Caco-2 (cell line): ENCODE data around the gene PROX1. TPM values are rescaled to one million over a fixed set of nuclear protein-coding genes. Genes with fewer than 3 reads are reported as not detected.

Experiments
- BruUV-seq: library from RNA; stranded (reverse); fragments of 400-500 nt; replicated peaks from 2 replicates; lab custom pipeline; 2021; lab: Mats Ljungman, UMichigan
- CTCF ChIA-PET: fragments of 300-600 bp; sonication (Branson Sonifier 250); formaldehyde crosslinking; loops from one replicate; lab custom pipeline; 2022; ENCODE audit warnings: antibody characterized with exemption; lab: Charles Lee
- POLR2A ChIA-PET: fragments of 300-600 bp; sonication (Branson Sonifier 250); formaldehyde crosslinking; loops from one replicate; lab custom pipeline; 2022; ENCODE audit warnings: antibody characterized with exemption; lab: Charles Lee
- DNase-seq, 2 experiments: peaks; one replicate each; pipeline versions ENCODE4 v3.0.0 to v3.0.0-alpha.2; 2020 to 2022
- H3K27me3 ChIP-seq: replicated peaks from 2 replicates; pipeline ENCODE4 v1.6.0; 2011; ENCODE audit warnings: low read length; ENCODE audit not compliant: control insufficient read depth, insufficient read depth
- H3K36me3 ChIP-seq: 2 replicates; pipeline ENCODE4 v1.5.1; 2011; ENCODE audit warnings: low read length; ENCODE audit not compliant: control insufficient read depth, insufficient read depth
- H3K4me1 ChIP-seq: fragments of 250-450 bp; sonication (Bioruptor Pico); 2 replicates; pipeline ENCODE4 v1.5.1; 2020; ENCODE audit warnings: mild to moderate bottlenecking
- H3K4me3 ChIP-seq: 2 replicates; pipeline ENCODE4 v1.5.1; 2011; ENCODE audit warnings: low read depth, mild to moderate bottlenecking, control low read depth, low read length
- H3K9me3 ChIP-seq: fragments of 250-450 bp; sonication (Bioruptor Pico); 2 replicates; pipeline ENCODE4 v1.5.1; 2020; ENCODE audit warnings: mild to moderate bottlenecking, moderate library complexity
- H3K27ac Mint-ChIP-seq: one replicate; pipeline ENCODE4 v1.8.0; 2022; ENCODE audit warnings: mixed read lengths; ENCODE audit not compliant: unreplicated experiment
- H3K27me3 Mint-ChIP-seq: one replicate; pipeline ENCODE4 v1.8.0; 2022; ENCODE audit warnings: mixed read lengths; ENCODE audit not compliant: insufficient read depth, unreplicated experiment
- H3K36me3 Mint-ChIP-seq: one replicate; pipeline ENCODE4 v1.8.0; 2022; ENCODE audit warnings: mild to moderate bottlenecking, mixed read lengths; ENCODE audit not compliant: insufficient read depth, unreplicated experiment
- H3K4me1 Mint-ChIP-seq: one replicate; pipeline ENCODE4 v1.8.0; 2022; ENCODE audit warnings: low read depth, mixed read lengths; ENCODE audit not compliant: unreplicated experiment
- H3K4me3 Mint-ChIP-seq: one replicate; pipeline ENCODE4 v1.8.0; 2022; ENCODE audit warnings: mild to moderate bottlenecking, moderate library complexity, mixed read lengths; ENCODE audit not compliant: unreplicated experiment
- H3K9me3 Mint-ChIP-seq: one replicate; pipeline ENCODE4 v1.8.0; 2022; ENCODE audit warnings: mixed read lengths; ENCODE audit not compliant: unreplicated experiment
- CTCF ChIP-seq, 2 experiments: fragments of 200-600 bp in 1 of 2; IDR thresholded peaks; 1 replicate in 1 of 2; 2 replicates in 1 of 2; pipeline versions ENCODE4 v1.5.1 to v1.8.0; 2011 to 2022; ENCODE audit warnings: antibody characterized with exemption in 1 of 2, control low read depth in 1 of 2, inconsistent platforms in 1 of 2, low read depth in 1 of 2, low read length in 1 of 2, mild to moderate bottlenecking in 1 of 2, moderate library complexity in 1 of 2; ENCODE audit not compliant: insufficient read depth in 1 of 2, severe bottlenecking in 1 of 2, unreplicated experiment in 1 of 2
- intact Hi-C: fragments of 100-400 bp; cut with micrococcal nuclease; formaldehyde crosslinking; loops from one replicate; pipeline ENCODE4 v1.10.0; 2022; ENCODE audit not compliant: unreplicated experiment
- total RNA-seq: library from RNA; stranded (reverse); gene quantifications from 2 replicates; pipeline ENCODE4 v1.2.3, GENCODE V29; 2022

PROX1 gene
- total RNA-seq, 1 experiment from 2014 or later, result 17.6 TPM

GRCh38 chr1:213988507-213989001, 781 bp downstream of the PROX1 start:
- CTCF ChIA-PET, result interaction anchor here (0.7 to 1.6 kb wide), 3 partner anchors 11 to 135 kb away, joined by 3 to 11 read pairs (median 4); no protein-coding TSS in a partner anchor
- Mint-ChIP-seq H3K4me3 (peak overlapping the region; percentile 99), H3K36me3 (peaks cover 10% of the 10 kb centered on the region), H3K4me1 (peaks cover 21% of the 10 kb centered on the region), H3K9me3 (no peaks in the 10 kb centered on the region), H3K27me3 (peaks cover 8% of the 10 kb centered on the region), H3K27ac (peak overlapping the region; percentile 89)
- DNase-seq, result no peak
- no peaks in the 10 kb centered on the region for H3K27me3 ChIP-seq
- BruUV-seq, result TSS peak; percentile 29
- no peaks in the 10 kb centered on the region for H3K36me3 ChIP-seq
- no peak for TF ChIP-seq CTCF (IDR thresholded peaks at IDR 0.05; ENCODE audit: insufficient read depth in 1 of 2, low read depth in 1 of 2, low read length in 1 of 2, severe bottlenecking in 1 of 2, unreplicated experiment in 1 of 2)
- H3K9me3 ChIP-seq, result no peaks in the 10 kb centered on the region
- H3K4me3 ChIP-seq, result peak overlapping the region; percentile 63
- intact Hi-C loops, result loop anchor here (2.0 to 10.0 kb wide), 4 partner anchors 62 to 864 kb away; no protein-coding TSS in a partner anchor
- H3K4me1 ChIP-seq, result peaks cover 20% of the 10 kb centered on the region
- POLR2A ChIA-PET, result interaction anchor here (0.9 kb wide), 1 partner anchor 135 kb away, joined by 5 read pairs; no protein-coding TSS in a partner anchor

- Histone ChIP-seq H3K9me3 (no peaks in the 10 kb centered on the region), H3K4me1 (peaks cover 17% of the 10 kb centered on the region), H3K4me3 (peak overlapping the region; percentile 63), H3K27me3 (no peaks in the 10 kb centered on the region), H3K36me3 (no peaks in the 10 kb centered on the region)
- POLR2A ChIA-PET, result no interaction called here
- intact Hi-C loops, result loop anchor here (2.0 to 10.0 kb wide), 4 partner anchors 62 to 864 kb away; no protein-coding TSS in a partner anchor
- Mint-ChIP-seq H3K9me3 (no peaks in the 10 kb centered on the region), H3K36me3 (peaks cover 10% of the 10 kb centered on the region), H3K27ac (peak overlapping the region; percentile 89), H3K4me3 (peak overlapping the region; percentile 99), H3K27me3 (peaks cover 8% of the 10 kb centered on the region), H3K4me1 (peaks cover 21% of the 10 kb centered on the region)
- no peak for TF ChIP-seq CTCF (IDR thresholded peaks at IDR 0.05; ENCODE audit: insufficient read depth in 1 of 2, low read depth in 1 of 2, low read length in 1 of 2, severe bottlenecking in 1 of 2, unreplicated experiment in 1 of 2)
- BruUV-seq, result no TSS peak
- DNase-seq, result peak in 1 of 2 experiments; percentile 46
- CTCF ChIA-PET, result interaction anchor here (0.7 to 1.6 kb wide), 3 partner anchors 134 to 857 kb away, joined by 3 to 11 read pairs (median 3); no protein-coding TSS in a partner anchor
Measured at GRCh38 chr1:213989002-213989855, 1.5 kb downstream of the PROX1 start.

GRCh38 chr1:213993929-213994328, 6.2 kb downstream of the PROX1 start:
- H3K36me3 Mint-ChIP-seq, result no peaks in the 10 kb centered on the region

More at GRCh38 chr1:213993929-213994328, 6.2 kb downstream of the PROX1 start:
- no peaks in the 10 kb centered on the region for H3K9me3 ChIP-seq
- Mint-ChIP-seq H3K27ac (no peak overlapping the region), H3K4me1 (peaks cover 15% of the 10 kb centered on the region), H3K4me3 (no peak overlapping the region), H3K27me3 (no peaks in the 10 kb centered on the region), H3K9me3 (no peaks in the 10 kb centered on the region)
- intact Hi-C loops, result no loop called here
- H3K4me3 ChIP-seq, result no peak overlapping the region
- ChIA-PET CTCF (no interaction called here), POLR2A (no interaction called here)
- DNase-seq, result no peak
- no peaks in the 10 kb centered on the region for H3K27me3 ChIP-seq
- H3K4me1 ChIP-seq, result no peaks in the 10 kb centered on the region
- no peak for TF ChIP-seq CTCF (IDR thresholded peaks at IDR 0.05; ENCODE audit: insufficient read depth in 1 of 2, low read depth in 1 of 2, low read length in 1 of 2, severe bottlenecking in 1 of 2, unreplicated experiment in 1 of 2)
- no TSS peak for BruUV-seq
- 0 out of 2 replicates have a peak, but pooled peaks cover 1% of the 10 kb centered on the region for H3K36me3 ChIP-seq
